SK-MEL-5 (cell line): ENCODE measurements around the gene KATNAL2. TPM values are rescaled to one million over a fixed set of nuclear protein-coding genes. Genes with fewer than 3 reads are reported as not detected.
"Not testable (repeated sequence)": the region's sequence is repeated elsewhere in the genome, so short reads cannot be mapped to it uniquely, and the experiment has no call there.

Experiments used
- DNase-seq: peaks from one replicate; pipeline ENCODE4 v3.0.0-alpha.2; 2016; ENCODE audit warnings: low read depth, low spot score
- in situ Hi-C: cut with HindIII; loops from 2 replicates; pipeline ENCODE4 v1.10.0; 2016; ENCODE audit warnings: low sequenced_read_pairs, high pct_unique_total_duplicates, low pct_unique_long_range_greater_than_20kb
- total RNA-seq: library from RNA; depleted of rRNA; stranded (reverse); fragments of >200 nt; shearing (Covaris generic); gene quantifications from 2 replicates; pipeline ENCODE4 v1.2.3, GENCODE V29; 2014

KATNAL2 gene
- total RNA-seq, 1 experiment from 2014 or later: 10.0 TPM

- in situ Hi-C loops, DNase-seq: not testable (repeated sequence)
Observed at GRCh38 chr18:47022821-47023220, 105.4 kb downstream of the KATNAL2 start.

- in situ Hi-C loops, DNase-seq: not testable (repeated sequence)
Observed at GRCh38 chr18:47023769-47024465, 106.5 kb downstream of the KATNAL2 start.

GRCh38 chr18:47025557-47026174 lies 108.3 kb downstream of the KATNAL2 start:
- DNase-seq: not testable (repeated sequence)

GRCh38 chr18:47028738-47029137 lies 111.3 kb downstream of the KATNAL2 start:
- DNase-seq, in situ Hi-C loops: not testable (repeated sequence)

More at GRCh38 chr18:47025557-47026174, 108.3 kb downstream of the KATNAL2 start:
- in situ Hi-C loops: not testable (repeated sequence)

- in situ Hi-C loops, DNase-seq: not testable (repeated sequence)
Observed at GRCh38 chr18:47029684-47030353, 112.4 kb downstream of the KATNAL2 start.

- DNase-seq, in situ Hi-C loops: not testable (repeated sequence)
Observed at GRCh38 chr18:47030887-47031286, 113.5 kb downstream of the KATNAL2 start.

GRCh38 chr18:47032945-47033344 lies 115.5 kb downstream of the KATNAL2 start:
- in situ Hi-C loops: no loop called here

GRCh38 chr18:47034591-47034990 lies 117.2 kb downstream of the KATNAL2 start:
- in situ Hi-C loops: not testable (repeated sequence)

More at GRCh38 chr18:47032945-47033344, 115.5 kb downstream of the KATNAL2 start:
- no peak for DNase-seq

GRCh38 chr18:47035156-47035671 lies 117.8 kb downstream of the KATNAL2 start, which contains the start of gene ELOA2:
ELOA2 (minus strand) TSS chr18:47035621; CDS start chr18:47035264, 357 bp downstream.
- in situ Hi-C loops: no loop called here
- no peak for DNase-seq

More at GRCh38 chr18:47034591-47034990, 117.2 kb downstream of the KATNAL2 start:
- not testable (repeated sequence) for DNase-seq

GRCh38 chr18:47036298-47036874 lies 119.0 kb downstream of the KATNAL2 start:
- peak; percentile 61 for DNase-seq

GRCh38 chr18:47036927-47037578 lies 119.7 kb downstream of the KATNAL2 start:
- in situ Hi-C loops: no loop called here

More at GRCh38 chr18:47036298-47036874, 119.0 kb downstream of the KATNAL2 start:
- in situ Hi-C loops: no loop called here

GRCh38 chr18:47040982-47041381 lies 123.6 kb downstream of the KATNAL2 start:
- DNase-seq: no peak
- in situ Hi-C loops: no loop called here

More at GRCh38 chr18:47036927-47037578, 119.7 kb downstream of the KATNAL2 start:
- no peak for DNase-seq

GRCh38 chr18:47050468-47050867 lies 133.1 kb downstream of the KATNAL2 start:
- in situ Hi-C loops: no loop called here
- DNase-seq: peak; percentile 56

GRCh38 chr18:47054369-47054768 lies 137.0 kb downstream of the KATNAL2 start:
- no peak for DNase-seq
- in situ Hi-C loops: no loop called here

- no peak for DNase-seq
Observed at GRCh38 chr18:47062471-47062870, 145.1 kb downstream of the KATNAL2 start.

GRCh38 chr18:47063096-47063495 lies 145.7 kb downstream of the KATNAL2 start:
- no peak for DNase-seq
- in situ Hi-C loops: no loop called here

More at GRCh38 chr18:47062471-47062870, 145.1 kb downstream of the KATNAL2 start:
- in situ Hi-C loops: no loop called here

- no peak for DNase-seq
- in situ Hi-C loops: no loop called here
Observed at GRCh38 chr18:47067648-47068047, 150.2 kb downstream of the KATNAL2 start.
